Lower leg skin (tissue), 3 donors: ENCODE data around the gene SGCA.

Experiments
- CTCF ChIP-seq, 3 donors: fragments of 450-650 bp; IDR thresholded peaks; one replicate each; pipeline ENCODE4 v1.5.1; 2016; ENCODE audit warnings: antibody characterized with exemption in 3 of 3, mild to moderate bottlenecking in 3 of 3, moderate library complexity in 2 of 3
- POLR2A ChIP-seq, 2 donors: fragments of 450-650 bp; IDR thresholded peaks; one replicate each; pipeline ENCODE4 v1.6.1; 2016 to 2017; ENCODE audit warnings: antibody characterized with exemption in 2 of 2, mild to moderate bottlenecking in 1 of 2, moderate library complexity in 1 of 2

DNA sequence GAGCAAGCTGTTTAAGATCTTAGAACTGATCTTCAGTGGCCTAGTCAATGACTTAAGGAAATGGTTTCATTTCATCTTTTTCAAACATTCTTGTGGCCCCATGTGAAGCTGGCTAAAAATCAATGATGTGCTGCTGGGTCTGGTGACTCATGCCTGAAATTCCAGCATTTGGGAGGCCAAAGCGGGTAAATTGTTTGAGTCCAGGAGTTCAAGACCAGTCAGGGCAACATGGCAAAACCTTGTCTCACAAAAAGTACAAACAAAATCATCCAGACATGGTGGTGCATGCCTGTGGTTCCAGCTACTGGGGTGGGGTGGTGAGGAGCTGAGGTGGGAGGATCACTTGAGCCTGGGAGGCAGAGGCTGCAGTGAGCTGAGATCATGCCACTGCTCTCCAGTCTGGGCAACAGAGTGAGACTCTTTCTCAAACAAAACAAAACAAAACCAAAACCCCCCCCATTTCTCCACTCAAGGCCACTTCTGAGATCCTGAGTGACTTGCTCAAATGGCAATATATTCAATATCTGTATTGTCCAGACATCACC is 53.0 kb downstream of the SGCA start:
- no peak for TF ChIP-seq CTCF (IDR thresholded peaks at IDR 0.05)
- no peak for TF ChIP-seq POLR2A (IDR thresholded peaks at IDR 0.05)
